Stimulated activated CD4-positive, alpha-beta T cell treated with anti-CD3 and anti-CD28 coated beads, Interleukin-15, amount 100 ng/mL, for 1 hour (primary cell): ENCODE measurements around the gene PIGS.

ENCODE experiments used
- DNase-seq, 2 donors: peaks; one replicate each; pipeline ENCODE4 v3.0.0-alpha.2; 2020; ENCODE audit warnings: low read depth in 1 of 2, low spot score in 1 of 2

Gene PIGS

GRCh38 chr17:28511858-28512461 is 59.4 kb downstream of the PIGS start:
- DNase-seq, result no peak

- DNase-seq, result no peak
These were observed 61.5 kb downstream of the PIGS start for GRCh38 chr17:28509789-28510188.

GRCh38 chr17:28508211-28508724 is 63.1 kb downstream of the PIGS start:
- DNase-seq, result no peak

- no peak for DNase-seq
These were observed 63.6 kb downstream of the PIGS start for GRCh38 chr17:28507567-28508203.

GRCh38 chr17:28506763-28507487 is 64.4 kb downstream of the PIGS start:
- DNase-seq, result no peak

GRCh38 chr17:28505986-28506665 is 65.2 kb downstream of the PIGS start, which contains the start of gene FOXN1:
FOXN1 (plus strand) TSS chr17:28506348; CDS start chr17:28523970, 17,622 bp downstream.
- no peak for DNase-seq

GRCh38 chr17:28503420-28503819 is 67.9 kb downstream of the PIGS start:
- DNase-seq, result no peak
